Myocyte (in vitro differentiated cells): ENCODE results near the gene ATP2A2. TPM values are rescaled to one million over a fixed set of nuclear protein-coding genes. Genes with fewer than 3 reads are reported as not detected.
"Not testable (repeated sequence)": the region's sequence is repeated elsewhere in the genome, so short reads cannot be mapped to it uniquely, and the experiment has no call there.

Experiments used
- DNase-seq: peaks from one replicate; pipeline ENCODE4 v3.0.0-alpha.2; 2012; ENCODE audit warnings: low read depth
- total RNA-seq: library from RNA; depleted of rRNA; stranded (reverse); fragments of >200 nt; gene quantifications from 2 replicates; pipeline ENCODE4 v1.2.3, GENCODE V29; 2014

ATP2A2 gene
- total RNA-seq, 1 donor from 2014 or later = 959 TPM

GRCh38 chr12:110365489-110366320, 84.7 kb downstream of the ATP2A2 start:
- no peak for DNase-seq

GRCh38 chr12:110366321-110367142, 85.5 kb downstream of the ATP2A2 start:
- DNase-seq = no peak

GRCh38 chr12:110367181-110367864, 86.3 kb downstream of the ATP2A2 start:
- no peak for DNase-seq

GRCh38 chr12:110369992-110370391, 88.9 kb downstream of the ATP2A2 start:
- no peak for DNase-seq

- no peak for DNase-seq
These were observed 89.7 kb downstream of the ATP2A2 start for GRCh38 chr12:110370732-110371231.

GRCh38 chr12:110371408-110372055, 90.5 kb downstream of the ATP2A2 start:
- DNase-seq = peak; percentile 33

GRCh38 chr12:110372056-110372425, 91.0 kb downstream of the ATP2A2 start:
- DNase-seq = no peak

GRCh38 chr12:110373025-110373424, 92.0 kb downstream of the ATP2A2 start:
- DNase-seq = peak; percentile 38

GRCh38 chr12:110373425-110373824, 92.4 kb downstream of the ATP2A2 start:
- DNase-seq = peak; percentile 22

- no peak for DNase-seq
These were observed 93.0 kb downstream of the ATP2A2 start for GRCh38 chr12:110373962-110374611.

- not testable (repeated sequence) for DNase-seq
These were observed 97.2 kb downstream of the ATP2A2 start for GRCh38 chr12:110378131-110378790.

- no peak for DNase-seq
These were observed 98.2 kb downstream of the ATP2A2 start for GRCh38 chr12:110379197-110379596.

GRCh38 chr12:110379631-110380030, 98.6 kb downstream of the ATP2A2 start:
- DNase-seq = peak; percentile 46

GRCh38 chr12:110382683-110383082, 101.6 kb downstream of the ATP2A2 start:
- DNase-seq = no peak

Other genes with a start within 250 kb of the ATP2A2 start
- gene C12orf76, start 232.7 kb upstream of the ATP2A2 start, total RNA-seq = 10.7 and 11.8 TPM in 2 replicates
- gene IFT81, start 156.9 kb upstream of the ATP2A2 start, total RNA-seq = 11.5 and 17.7 TPM in 2 replicates
- 72.2 and 81.3 TPM in 2 replicates for gene ANAPC7, start 122.5 kb downstream of the ATP2A2 start, total RNA-seq
- 170 and 371 TPM in 2 replicates for gene ARPC3, start 169.1 kb downstream of the ATP2A2 start, total RNA-seq
- 22.2 and 24.9 TPM in 2 replicates for gene GPN3, start 187.0 kb downstream of the ATP2A2 start, total RNA-seq
- gene FAM216A, start 187.6 kb downstream of the ATP2A2 start, total RNA-seq = 32.7 and 40.7 TPM in 2 replicates
- 59.9 and 64.8 TPM in 2 replicates for gene VPS29, start 220.9 kb downstream of the ATP2A2 start, total RNA-seq
- 1.1 and 3.6 TPM in 2 replicates for gene RAD9B, start 221.1 kb downstream of the ATP2A2 start, total RNA-seq